HG03060 (cell line): Measurements from ENCODE around the gene ARMC3.
A peak's percentile ranks its signal among the peaks of the same experiment; 100 is the strongest.

Source experiments
- ATAC-seq: cut with Tn5 transposase; IDR thresholded peaks from one replicate; pipeline ENCODE4 v1.9.1; 2021; ENCODE audit warnings: low read depth, moderate number of reproducible peaks; ENCODE audit not compliant: unreplicated experiment

Gene ARMC3

GRCh38 chr10:22990443-22990842, 62.6 kb downstream of the ARMC3 start:
- no peak for ATAC-seq

GRCh38 chr10:22992075-22992474, 64.2 kb downstream of the ARMC3 start:
- ATAC-seq: no peak

- no peak for ATAC-seq
These were observed 64.8 kb downstream of the ARMC3 start for GRCh38 chr10:22992621-22993020.

GRCh38 chr10:22993314-22993713, 65.5 kb downstream of the ARMC3 start:
- ATAC-seq: no peak

- ATAC-seq: no peak
These were observed 69.2 kb downstream of the ARMC3 start for GRCh38 chr10:22997096-22997495.

- ATAC-seq: no peak
These were observed 70.2 kb downstream of the ARMC3 start for GRCh38 chr10:22998091-22998490.

- ATAC-seq: no peak
These were observed 72.1 kb downstream of the ARMC3 start for GRCh38 chr10:22999942-23000341.

- ATAC-seq: no peak
These were observed 74.2 kb downstream of the ARMC3 start for GRCh38 chr10:23001901-23002516.

GRCh38 chr10:23005150-23005549, 77.3 kb downstream of the ARMC3 start:
- no peak for ATAC-seq

- no peak for ATAC-seq
These were observed 85.9 kb downstream of the ARMC3 start for GRCh38 chr10:23013581-23014335.

- ATAC-seq: peak; percentile 98
These were observed 87.3 kb downstream of the ARMC3 start for GRCh38 chr10:23015021-23015707.

- ATAC-seq: no peak
These were observed 88.8 kb downstream of the ARMC3 start for GRCh38 chr10:23016636-23017035.

- ATAC-seq: no peak
These were observed 91.8 kb downstream of the ARMC3 start for GRCh38 chr10:23019633-23020032.

- ATAC-seq: no peak
These were observed 93.6 kb downstream of the ARMC3 start for GRCh38 chr10:23021430-23021829.

- ATAC-seq: no peak
These were observed 96.1 kb downstream of the ARMC3 start for GRCh38 chr10:23024002-23024401.

GRCh38 chr10:23031318-23031717, 103.5 kb downstream of the ARMC3 start:
- ATAC-seq: no peak

- ATAC-seq: no peak
These were observed 106.9 kb downstream of the ARMC3 start for GRCh38 chr10:23034790-23035189.

GRCh38 chr10:23035569-23035968, 107.7 kb downstream of the ARMC3 start:
- ATAC-seq: no peak

- no peak for ATAC-seq
These were observed 109.3 kb downstream of the ARMC3 start for GRCh38 chr10:23037152-23037551.

- ATAC-seq: no peak
These were observed 109.7 kb downstream of the ARMC3 start for GRCh38 chr10:23037561-23037960.

GRCh38 chr10:23038172-23038571, 110.3 kb downstream of the ARMC3 start:
- ATAC-seq: no peak

- no peak for ATAC-seq
These were observed 112.1 kb downstream of the ARMC3 start for GRCh38 chr10:23040002-23040401.
